Kasumi-1 (cell line): ENCODE results near the gene PELI2.

Experiments
- DNase-seq, 2 experiments: peaks; one replicate each; lab custom pipeline; 2025; lab: John Stamatoyannopoulos, UW

The PELI2 gene

DNA sequence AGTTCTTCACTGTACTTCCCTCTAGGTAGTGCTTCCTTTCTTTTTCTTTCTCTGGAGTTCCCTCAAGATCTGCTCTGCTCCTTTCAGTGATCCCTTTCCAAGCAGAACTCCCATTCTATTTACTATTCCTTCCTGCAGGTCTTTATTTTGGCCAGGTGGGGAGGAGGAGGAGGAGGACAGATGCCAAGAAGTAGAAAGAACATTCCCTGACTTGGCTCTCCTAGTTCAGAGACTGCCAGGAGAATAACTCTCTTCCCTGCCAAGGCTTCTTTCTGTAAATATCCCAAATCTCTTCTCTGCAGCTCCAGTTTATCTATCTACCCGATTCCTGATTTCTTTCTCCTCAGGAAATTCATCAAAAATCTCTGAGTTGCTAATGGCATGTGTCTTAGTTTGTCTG is 231.7 kb downstream of the PELI2 start:
- no peak for DNase-seq
